Fibroblast of the aortic adventitia (primary cell): Measurements from ENCODE around the gene SYMPK. TPM values are rescaled to one million over a fixed set of nuclear protein-coding genes. Genes with fewer than 3 reads are reported as not detected.
"Not testable (repeated sequence)": the region's sequence is repeated elsewhere in the genome, so short reads cannot be mapped to it uniquely, and the experiment has no call there.

Experiments used
- DNase-seq: peaks from one replicate; pipeline ENCODE4 v3.0.0-alpha.2; 2010; ENCODE audit warnings: low read depth
- H3K4me3 ChIP-seq: 2 replicates; pipeline ENCODE4 v1.5.1; 2011; ENCODE audit warnings: low read depth, mild to moderate bottlenecking, control low read depth, low read length, moderate library complexity
- total RNA-seq: library from RNA; depleted of rRNA; stranded (reverse); fragments of >200 nt; gene quantifications from 2 replicates; pipeline ENCODE4 v1.2.3, GENCODE V29; 2012; ENCODE audit warnings: low replicate concordance
- TF ChIP-seq, protein P1 (sequence below): IDR thresholded peaks from 2 replicates; pipeline ENCODE4 v1.5.1; 2011; ENCODE audit warnings: mild to moderate bottlenecking, low read length, control low read depth, inconsistent platforms; ENCODE audit not compliant: insufficient read depth

Gene SYMPK
- total RNA-seq, 1 donor, result 38.1 TPM

DNA sequence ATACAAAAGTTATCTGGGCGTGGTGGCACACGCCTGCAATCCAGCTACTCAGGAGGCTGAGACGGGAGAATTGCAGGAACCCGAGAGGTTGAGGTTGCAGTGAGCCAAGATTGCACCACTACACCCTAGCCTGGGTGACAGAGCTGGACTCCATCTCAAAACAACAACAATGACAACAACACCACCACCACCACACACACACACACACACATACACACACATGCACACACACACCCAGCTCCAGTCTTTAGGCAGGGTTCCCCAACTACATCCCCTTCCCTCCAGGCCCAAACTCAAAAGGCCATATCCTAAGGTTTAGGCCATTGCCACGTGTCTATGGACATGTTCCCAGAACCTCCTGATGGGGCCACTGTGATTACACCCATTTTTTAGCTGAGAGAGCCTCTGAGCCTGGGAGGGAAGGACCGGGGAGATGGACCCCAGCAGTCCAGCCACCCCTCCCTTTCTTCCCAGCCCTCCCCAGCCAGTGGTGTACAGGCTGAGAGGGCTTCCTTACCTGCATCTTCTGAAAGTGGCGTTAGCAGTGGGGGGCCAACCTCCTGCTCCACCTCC lies 61.3 kb downstream of the SYMPK start:
- H3K4me3 ChIP-seq, result no peak overlapping the region
- TF ChIP-seq, protein P1, sequence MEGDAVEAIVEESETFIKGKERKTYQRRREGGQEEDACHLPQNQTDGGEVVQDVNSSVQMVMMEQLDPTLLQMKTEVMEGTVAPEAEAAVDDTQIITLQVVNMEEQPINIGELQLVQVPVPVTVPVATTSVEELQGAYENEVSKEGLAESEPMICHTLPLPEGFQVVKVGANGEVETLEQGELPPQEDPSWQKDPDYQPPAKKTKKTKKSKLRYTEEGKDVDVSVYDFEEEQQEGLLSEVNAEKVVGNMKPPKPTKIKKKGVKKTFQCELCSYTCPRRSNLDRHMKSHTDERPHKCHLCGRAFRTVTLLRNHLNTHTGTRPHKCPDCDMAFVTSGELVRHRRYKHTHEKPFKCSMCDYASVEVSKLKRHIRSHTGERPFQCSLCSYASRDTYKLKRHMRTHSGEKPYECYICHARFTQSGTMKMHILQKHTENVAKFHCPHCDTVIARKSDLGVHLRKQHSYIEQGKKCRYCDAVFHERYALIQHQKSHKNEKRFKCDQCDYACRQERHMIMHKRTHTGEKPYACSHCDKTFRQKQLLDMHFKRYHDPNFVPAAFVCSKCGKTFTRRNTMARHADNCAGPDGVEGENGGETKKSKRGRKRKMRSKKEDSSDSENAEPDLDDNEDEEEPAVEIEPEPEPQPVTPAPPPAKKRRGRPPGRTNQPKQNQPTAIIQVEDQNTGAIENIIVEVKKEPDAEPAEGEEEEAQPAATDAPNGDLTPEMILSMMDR, result no peak
- DNase-seq, result no peak

DNA sequence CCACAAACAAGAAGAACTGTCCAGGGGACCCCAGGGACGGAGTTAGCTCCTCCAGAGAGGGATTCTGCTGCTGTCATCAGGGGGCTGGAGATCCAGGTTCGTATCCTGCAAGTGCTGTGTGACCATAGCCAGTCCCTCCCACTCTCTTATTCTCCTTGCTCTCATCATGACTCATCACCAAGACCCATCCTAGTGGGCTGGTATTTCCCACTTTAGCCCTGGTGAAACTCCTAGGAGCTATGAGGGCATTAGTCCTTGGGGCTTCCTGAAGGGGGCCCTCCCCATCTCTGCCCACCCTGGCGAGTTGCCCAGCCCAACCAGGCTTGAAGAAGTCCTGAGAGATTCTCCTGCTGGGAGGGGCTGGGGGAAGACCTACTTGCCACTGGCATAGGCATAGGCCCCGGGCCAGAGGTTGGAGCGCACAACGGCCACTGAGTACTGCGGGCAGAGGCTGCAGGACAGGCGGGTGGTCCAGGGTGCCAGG lies 62.8 kb downstream of the SYMPK start:
- TF ChIP-seq, protein P1, result no peak
- DNase-seq, result peak; percentile 50
- H3K4me3 ChIP-seq, result no peak overlapping the region

DNA sequence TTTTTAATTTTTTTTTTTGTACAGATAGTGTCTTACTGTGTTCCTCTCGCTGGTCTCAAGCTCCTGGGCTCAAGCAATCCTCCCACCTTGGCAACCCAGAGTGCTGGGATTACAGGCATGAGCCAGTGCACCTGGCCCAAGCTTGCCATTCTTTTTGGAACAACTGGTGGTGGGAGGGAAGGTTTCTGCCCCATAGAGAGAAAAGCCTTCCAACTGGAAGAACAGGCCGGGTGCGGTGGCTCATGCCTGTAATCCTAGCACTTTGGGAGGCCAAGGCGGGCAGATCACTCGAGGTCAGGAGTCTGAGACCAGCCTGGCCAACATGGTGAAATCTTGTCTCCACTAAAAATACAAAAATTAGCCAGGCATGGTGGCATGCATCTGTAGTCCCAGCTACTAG lies 63.4 kb downstream of the SYMPK start:
- DNase-seq, H3K4me3 ChIP-seq: not testable (repeated sequence)

DNA sequence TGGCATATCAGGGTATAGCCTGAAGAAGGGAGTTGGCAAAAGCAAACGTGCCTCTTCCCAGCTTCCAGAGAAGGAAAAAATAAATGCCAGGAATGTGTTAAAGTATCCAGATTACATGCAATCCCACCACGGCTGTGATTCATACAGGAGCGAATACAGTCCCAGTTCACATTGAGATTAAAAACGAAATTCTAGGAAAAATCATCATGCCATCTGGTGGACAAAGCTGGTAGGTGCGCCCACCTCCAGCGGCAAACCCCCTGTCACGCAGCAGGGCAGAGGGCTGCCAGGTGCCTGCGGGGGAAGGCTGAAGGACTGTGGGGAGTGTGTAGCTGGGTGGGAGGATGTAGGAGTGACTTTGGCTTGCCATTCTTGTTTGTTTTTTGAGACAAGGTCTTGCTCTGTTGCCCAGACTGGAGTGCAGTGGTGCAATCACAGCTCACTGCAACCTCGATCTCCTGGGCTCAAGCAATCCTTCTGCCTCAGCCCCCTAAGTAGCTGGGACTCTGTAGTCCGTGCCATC lies 63.9 kb downstream of the SYMPK start:
- H3K4me3 ChIP-seq, result no peak overlapping the region
- TF ChIP-seq, protein P1, result peak; percentile 82
- DNase-seq, result peak; percentile 93

DNA sequence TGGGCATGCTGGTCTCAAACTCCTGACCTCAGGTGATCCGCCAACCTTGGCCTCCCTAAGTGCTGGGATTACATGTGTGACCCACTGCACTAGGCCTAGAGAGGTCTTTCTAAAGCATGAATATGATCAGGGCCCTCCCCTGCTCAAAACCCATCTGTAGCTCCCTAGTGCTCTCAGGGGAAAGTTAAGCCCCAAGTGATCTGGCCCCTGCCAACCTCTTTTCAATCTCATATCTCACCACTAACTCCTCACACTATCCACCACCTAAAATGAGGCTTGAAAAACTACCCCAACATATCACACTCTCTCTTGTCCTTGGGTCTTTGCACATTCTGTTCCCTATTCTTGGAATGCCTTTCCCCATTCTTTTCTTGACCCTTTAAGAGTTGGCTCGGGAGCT lies 68.3 kb downstream of the SYMPK start:
- no peak for DNase-seq
- H3K4me3 ChIP-seq, result no peak overlapping the region
- TF ChIP-seq, protein P1, result no peak

DNA sequence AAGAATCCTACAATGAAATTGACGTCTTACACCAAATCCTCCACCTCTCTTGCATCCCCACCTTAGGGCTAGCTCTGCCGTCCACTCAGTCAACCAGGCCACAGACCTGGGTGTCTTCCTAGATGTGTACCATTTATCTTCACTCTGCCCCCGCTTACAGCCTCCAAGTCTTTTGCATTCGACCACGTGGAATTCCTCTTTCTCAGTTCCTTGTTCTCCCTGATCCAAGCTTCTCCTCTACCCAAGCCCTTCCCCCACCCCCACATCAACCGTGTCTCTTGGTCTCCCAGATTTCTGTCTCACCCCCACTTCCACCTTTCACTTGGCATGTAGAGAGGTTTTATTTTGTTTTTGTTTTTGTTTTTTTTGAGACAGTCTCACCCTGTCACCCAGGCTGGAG lies 69.1 kb downstream of the SYMPK start:
- no peak overlapping the region for H3K4me3 ChIP-seq
- TF ChIP-seq, protein P1, result no peak
- no peak for DNase-seq

DNA sequence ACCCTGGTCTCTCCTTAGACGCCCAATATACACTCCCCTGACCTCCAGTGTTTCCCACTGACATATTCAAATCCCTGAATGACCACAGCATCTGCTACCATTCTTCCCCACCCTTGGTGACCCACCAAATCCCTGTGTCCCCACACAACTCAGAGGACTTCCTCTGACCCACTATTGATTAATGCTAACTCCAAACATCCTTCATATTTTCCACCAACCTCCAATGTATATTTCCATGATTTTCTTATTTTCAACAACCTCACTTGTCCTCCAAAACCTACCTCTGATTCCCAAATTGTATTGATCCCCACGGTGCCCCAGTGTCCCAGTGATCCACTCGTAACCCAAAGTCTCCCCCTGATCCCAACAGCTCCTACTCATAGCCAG lies 69.8 kb downstream of the SYMPK start:
- TF ChIP-seq, protein P1, result no peak
- peak overlapping the region; percentile 55 for H3K4me3 ChIP-seq
- DNase-seq, result no peak
